Astrocyte of the spinal cord (primary cell): ENCODE data around the gene EGR1.

Experiments
- DNase-seq: peaks from one replicate; pipeline ENCODE4 v3.0.0; 2011; ENCODE audit warnings: low read depth, low spot score
- H3K4me3 ChIP-seq: 2 replicates; pipeline ENCODE4 v1.5.1; 2011; ENCODE audit warnings: low read depth, mild to moderate bottlenecking, low read length, moderate library complexity
- in situ Hi-C: cut with HindIII; loops from 2 replicates; pipeline ENCODE4 v1.10.0; 2017; ENCODE audit warnings: low sequenced_read_pairs
- TF ChIP-seq, protein P1 (sequence below): IDR thresholded peaks from 2 replicates; pipeline ENCODE4 v1.5.1; 2012; ENCODE audit warnings: low read depth, mild to moderate bottlenecking, low read length, inconsistent platforms

EGR1 gene

GRCh38 chr5:138445547-138446271, 19.6 kb upstream of the EGR1 start:
- in situ Hi-C loops: no loop called here
- no peak overlapping the region for H3K4me3 ChIP-seq
- TF ChIP-seq, protein P1, sequence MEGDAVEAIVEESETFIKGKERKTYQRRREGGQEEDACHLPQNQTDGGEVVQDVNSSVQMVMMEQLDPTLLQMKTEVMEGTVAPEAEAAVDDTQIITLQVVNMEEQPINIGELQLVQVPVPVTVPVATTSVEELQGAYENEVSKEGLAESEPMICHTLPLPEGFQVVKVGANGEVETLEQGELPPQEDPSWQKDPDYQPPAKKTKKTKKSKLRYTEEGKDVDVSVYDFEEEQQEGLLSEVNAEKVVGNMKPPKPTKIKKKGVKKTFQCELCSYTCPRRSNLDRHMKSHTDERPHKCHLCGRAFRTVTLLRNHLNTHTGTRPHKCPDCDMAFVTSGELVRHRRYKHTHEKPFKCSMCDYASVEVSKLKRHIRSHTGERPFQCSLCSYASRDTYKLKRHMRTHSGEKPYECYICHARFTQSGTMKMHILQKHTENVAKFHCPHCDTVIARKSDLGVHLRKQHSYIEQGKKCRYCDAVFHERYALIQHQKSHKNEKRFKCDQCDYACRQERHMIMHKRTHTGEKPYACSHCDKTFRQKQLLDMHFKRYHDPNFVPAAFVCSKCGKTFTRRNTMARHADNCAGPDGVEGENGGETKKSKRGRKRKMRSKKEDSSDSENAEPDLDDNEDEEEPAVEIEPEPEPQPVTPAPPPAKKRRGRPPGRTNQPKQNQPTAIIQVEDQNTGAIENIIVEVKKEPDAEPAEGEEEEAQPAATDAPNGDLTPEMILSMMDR: no peak
- DNase-seq: no peak

DNA sequence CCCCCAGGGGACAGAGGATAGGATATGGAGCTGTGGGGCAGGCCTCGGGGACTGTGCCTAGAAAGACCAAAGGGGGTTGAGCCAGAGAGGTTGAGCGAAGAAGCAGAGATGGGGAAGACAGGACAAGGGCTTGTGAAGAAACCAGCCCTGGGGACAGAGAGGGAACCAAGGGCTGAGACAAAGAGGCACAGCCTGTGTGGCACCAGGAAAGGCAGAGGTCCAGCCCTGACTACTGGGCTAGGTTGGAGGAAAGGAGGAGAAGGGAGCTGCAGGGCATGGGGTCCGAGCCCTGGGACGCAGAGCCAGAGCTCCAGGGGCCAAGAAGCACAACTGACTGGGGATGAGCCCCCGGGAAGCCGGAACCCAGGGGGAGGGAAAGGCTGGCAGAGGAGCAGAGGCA, 17.2 kb upstream of the EGR1 start:
- in situ Hi-C loops: no loop called here
- no peak overlapping the region for H3K4me3 ChIP-seq
- no peak for DNase-seq
- TF ChIP-seq, protein P1: no peak

DNA sequence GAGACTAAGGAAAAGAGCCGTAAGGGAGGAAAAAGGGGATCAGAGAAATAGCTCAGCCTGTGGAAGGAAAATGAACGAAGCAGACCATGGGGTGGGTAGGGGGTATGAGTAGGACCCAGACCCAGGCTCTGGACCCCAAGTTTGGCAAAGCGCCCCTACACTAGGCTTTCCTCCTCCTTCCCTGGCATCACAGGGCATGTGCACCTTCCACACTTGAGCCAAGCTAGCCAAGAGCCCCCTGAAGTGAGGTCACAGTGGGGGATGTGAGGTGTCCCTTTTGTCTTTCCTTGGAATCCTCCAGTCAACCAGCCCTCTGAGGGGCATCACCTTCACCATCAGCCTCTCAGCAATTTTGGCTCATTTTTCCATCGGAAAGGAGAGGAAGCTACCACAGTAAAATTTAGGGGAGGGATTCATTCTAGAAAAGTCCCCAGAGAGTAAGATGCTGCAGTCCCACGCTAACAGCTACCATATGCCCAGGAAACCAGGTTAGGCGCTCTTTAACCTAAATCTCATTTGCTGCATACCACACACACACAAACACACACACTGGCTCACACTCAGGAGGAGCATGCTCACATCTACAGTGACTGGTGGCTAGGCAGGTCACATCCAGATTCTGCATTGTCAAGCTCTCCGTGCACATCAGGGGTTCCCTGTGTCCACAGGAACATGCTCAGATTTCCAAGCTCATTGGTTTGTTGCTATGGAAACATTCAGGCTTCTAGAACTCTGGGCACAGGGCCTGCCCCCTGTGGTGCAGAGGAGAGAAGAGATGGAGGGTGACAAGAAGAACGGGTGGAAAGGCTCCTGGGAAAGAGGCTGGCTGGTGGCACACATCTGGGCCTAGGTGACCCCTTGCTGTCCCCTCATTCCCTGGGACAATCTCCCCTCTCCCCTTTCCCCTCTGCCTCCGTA, 16.5 kb upstream of the EGR1 start:
- in situ Hi-C loops: no loop called here
- peak; percentile 90 for DNase-seq
- H3K4me3 ChIP-seq: no peak overlapping the region
- TF ChIP-seq, protein P1: no peak

DNA sequence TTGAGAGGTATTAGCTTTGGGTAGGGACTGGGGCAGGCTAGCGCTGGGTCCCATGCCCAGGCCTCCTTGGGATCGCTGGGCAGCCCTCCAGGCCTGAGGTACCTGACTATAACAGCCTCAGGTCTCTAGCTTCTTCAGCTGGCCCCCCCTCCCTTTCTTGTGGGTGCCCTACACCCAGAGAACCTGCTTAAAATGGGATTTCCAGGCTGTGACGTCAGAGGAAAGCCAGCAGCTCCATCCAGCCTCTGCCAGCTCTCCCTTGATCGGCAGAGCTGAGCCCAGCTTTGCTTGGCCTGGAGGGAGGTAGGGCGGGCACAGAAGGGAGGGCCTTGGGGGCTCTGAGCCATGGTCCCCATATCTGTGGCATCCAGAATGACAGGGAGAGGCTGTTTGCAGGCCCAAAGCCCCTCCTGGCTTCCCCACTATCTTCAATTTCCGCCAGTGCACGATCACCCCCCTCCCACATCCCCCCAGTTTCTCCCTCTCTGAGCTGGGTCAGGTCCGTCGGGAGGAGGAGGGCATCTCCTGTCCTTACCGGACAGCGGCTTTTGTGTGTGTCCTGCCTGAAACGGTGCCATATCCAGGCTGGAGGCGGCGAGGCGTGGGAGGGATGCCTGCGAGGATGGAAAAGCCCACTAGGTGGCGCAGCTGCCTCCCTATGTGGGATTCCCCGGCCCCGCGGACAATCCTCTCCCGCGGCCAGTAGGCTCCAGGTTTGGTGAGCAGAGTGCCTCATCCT, 15.6 kb upstream of the EGR1 start:
- peak; percentile 78 for DNase-seq
- TF ChIP-seq, protein P1: peak; percentile 92
- no peak overlapping the region for H3K4me3 ChIP-seq
- in situ Hi-C loops: no loop called here

- no peak overlapping the region for H3K4me3 ChIP-seq
- in situ Hi-C loops: no loop called here
- no peak for DNase-seq
- TF ChIP-seq, protein P1: no peak
Measured at GRCh38 chr5:138450971-138451370, 14.3 kb upstream of the EGR1 start.

- no peak overlapping the region for H3K4me3 ChIP-seq
- DNase-seq: no peak
- in situ Hi-C loops: no loop called here
- TF ChIP-seq, protein P1: no peak
Measured at GRCh38 chr5:138452720-138453119, 12.6 kb upstream of the EGR1 start.
